B cell (primary cell): ENCODE measurements around the gene ZNF189. TPM values are rescaled to one million over a fixed set of nuclear protein-coding genes. Genes with fewer than 3 reads are reported as not detected.

Source experiments
- ATAC-seq: fragments of 200-7000 bp; cut with Tn5 transposase; one replicate; pipeline ENCODE4 v1.10.0; 2021; ENCODE audit warnings: low read depth, mild to moderate bottlenecking, moderate number of reproducible peaks, moderate library complexity
- CTCF ChIA-PET: fragments of 350-600 bp; sonication (Branson Sonifier 250); formaldehyde crosslinking; loops from one replicate; lab custom pipeline; 2021; ENCODE audit warnings: antibody characterized with exemption, inconsistent platforms; lab: Charles Lee
- POLR2A ChIA-PET: fragments of 350-600 bp; sonication (Branson Sonifier 250); formaldehyde crosslinking; loops from one replicate; lab custom pipeline; 2021; ENCODE audit warnings: antibody characterized with exemption; lab: Charles Lee
- DNase-seq: peaks from one replicate; pipeline ENCODE4 v3.0.0; 2013
- H2AFZ ChIP-seq: 2 replicates; pipeline ENCODE4 v1.6.1; 2012; ENCODE audit warnings: mild to moderate bottlenecking, low read depth, low read length; ENCODE audit not compliant: insufficient read depth, poor library complexity, severe bottlenecking
- H3K27ac ChIP-seq, 2 donors: 1 replicate in 1 of 2; 2 replicates in 1 of 2; pipeline ENCODE4 v1.5.1; 2012 to 2013; ENCODE audit warnings: low read length in 2 of 2, mild to moderate bottlenecking in 2 of 2, moderate library complexity in 1 of 2
- H3K27me3 ChIP-seq, 4 experiments: fragments of 200-600 bp in 1 of 4; sonication (generic) in 1 of 4; replicated peaks in 1 of 4; 1 replicate in 2 of 4; 2 replicates in 2 of 4; pipeline versions ENCODE4 v1.6.1 to v1.7.0; 2013 to 2016; ENCODE audit warnings: low read length in 3 of 4, mild to moderate bottlenecking in 2 of 4, mixed read lengths in 1 of 4, moderate library complexity in 1 of 4; ENCODE audit not compliant: insufficient read depth in 4 of 4, control insufficient read depth in 3 of 4; ENCODE audit errors: control extremely low read depth in 1 of 4
- H3K36me3 ChIP-seq, 2 experiments: replicated peaks in 1 of 2; 1 replicate in 1 of 2; 2 replicates in 1 of 2; pipeline versions ENCODE4 v1.6.1 to v1.7.1; 2013; ENCODE audit warnings: low read length in 1 of 2; ENCODE audit not compliant: insufficient read depth in 2 of 2, control insufficient read depth in 1 of 2; ENCODE audit errors: control extremely low read depth in 1 of 2, extremely low read depth in 1 of 2
- H3K4me1 ChIP-seq, 2 donors: fragments of 200-600 bp in 1 of 2; sonication (generic) in 1 of 2; 1 replicate in 1 of 2; 2 replicates in 1 of 2; pipeline versions ENCODE4 v1.5.1 to v1.6.1; 2013 to 2017; ENCODE audit warnings: low read length in 2 of 2; ENCODE audit not compliant: control insufficient read depth in 2 of 2, insufficient read depth in 2 of 2
- H3K4me2 ChIP-seq: replicated peaks from 2 replicates; pipeline ENCODE3; 2012; ENCODE audit warnings: mild to moderate bottlenecking, low read depth, low read length; ENCODE audit not compliant: poor library complexity, severe bottlenecking
- H3K4me3 ChIP-seq, 5 experiments: fragments of 200-600 bp in 1 of 5; sonication (generic) in 1 of 5; 1 replicate in 3 of 5; 2 replicates in 2 of 5; pipeline versions ENCODE4 v1.5.1 to v1.7.0; 2011 to 2016; ENCODE audit warnings: low read length in 4 of 5, mild to moderate bottlenecking in 4 of 5, low read depth in 2 of 5, control low read depth in 1 of 5, moderate library complexity in 1 of 5; ENCODE audit not compliant: insufficient read depth in 1 of 5; ENCODE audit errors: control extremely low read depth in 1 of 5, extremely low read depth in 1 of 5
- H3K79me2 ChIP-seq: fragments of 200-600 bp; sonication (generic); one replicate; pipeline ENCODE4 v1.6.0; 2016; ENCODE audit warnings: low read length; ENCODE audit not compliant: control insufficient read depth, insufficient read depth
- H3K9ac ChIP-seq: fragments of 200-600 bp; sonication (generic); 2 replicates; pipeline ENCODE4 v1.6.1; 2017; ENCODE audit warnings: mild to moderate bottlenecking, low read length, moderate library complexity
- H3K9me3 ChIP-seq, 3 donors: one replicate each; pipeline versions ENCODE4 v1.6.1 to v1.7.1; 2013; ENCODE audit warnings: low read length in 2 of 3; ENCODE audit not compliant: control insufficient read depth in 2 of 3, insufficient read depth in 1 of 3; ENCODE audit errors: control extremely low read depth in 1 of 3
- H4K20me1 ChIP-seq: 2 replicates; pipeline ENCODE4 v1.6.0; 2012; ENCODE audit warnings: mild to moderate bottlenecking, low read length; ENCODE audit not compliant: insufficient read depth, control insufficient read depth, poor library complexity, severe bottlenecking
- H3K27ac Mint-ChIP-seq: one replicate; pipeline ENCODE4 v1.8.0; 2021; ENCODE audit warnings: mixed read lengths
- H3K27me3 Mint-ChIP-seq: one replicate; pipeline ENCODE4 v1.8.0; 2021; ENCODE audit warnings: mixed read lengths
- H3K4me1 Mint-ChIP-seq: one replicate; pipeline ENCODE4 v1.8.0; 2021; ENCODE audit warnings: mixed read lengths
- H3K4me3 Mint-ChIP-seq: one replicate; pipeline ENCODE4 v1.8.0; 2021; ENCODE audit warnings: mixed read lengths
- H3K9me3 Mint-ChIP-seq: one replicate; pipeline ENCODE4 v1.8.0; 2022; ENCODE audit warnings: mixed read lengths; ENCODE audit not compliant: insufficient read depth
- CTCF ChIP-seq: fragments of 200-600 bp; IDR thresholded peaks from one replicate; pipeline ENCODE4 v1.8.0; 2022; ENCODE audit warnings: antibody characterized with exemption, mild to moderate bottlenecking
- EZH2 ChIP-seq: IDR thresholded peaks from 2 replicates; pipeline ENCODE4 v1.6.1; 2012; ENCODE audit warnings: borderline replicate concordance, low read depth, mild to moderate bottlenecking, moderate library complexity, low read length; ENCODE audit not compliant: insufficient read depth, poor library complexity, severe bottlenecking
- WGBS: methylation state at CpG from one replicate; pipeline ENCODE4 v1.1.5; 2013; ENCODE audit warnings: missing lambda C conversion rate; ENCODE audit not compliant: insufficient coverage; 5-methylcytosine and 5-hydroxymethylcytosine counted together
- intact Hi-C: fragments of 100-400 bp; cut with micrococcal nuclease; formaldehyde crosslinking; loops from one replicate; pipeline ENCODE4 v1.10.0; 2022
- polyA plus RNA-seq: library from polyadenylated mRNA; depleted of rRNA; stranded (reverse); fragments of >200 nt; gene quantifications from 2 replicates; pipeline ENCODE4 v1.2.3, GENCODE V29; 2012
- total RNA-seq, 2 donors: library from RNA; stranded (reverse); fragments of 120-200 nt in 1 of 2; gene quantifications; 1 replicate in 1 of 2; 2 replicates in 1 of 2; pipeline versions ENCODE4 v1.2.3 to v1.2.4, GENCODE V29; 2013 to 2022

The ZNF189 gene
- total and polyA plus RNA-seq, 2 donors (not counting 1 experiment from before 2014, with no cell fraction given) = 4.0 to 25.7 TPM

DNA sequence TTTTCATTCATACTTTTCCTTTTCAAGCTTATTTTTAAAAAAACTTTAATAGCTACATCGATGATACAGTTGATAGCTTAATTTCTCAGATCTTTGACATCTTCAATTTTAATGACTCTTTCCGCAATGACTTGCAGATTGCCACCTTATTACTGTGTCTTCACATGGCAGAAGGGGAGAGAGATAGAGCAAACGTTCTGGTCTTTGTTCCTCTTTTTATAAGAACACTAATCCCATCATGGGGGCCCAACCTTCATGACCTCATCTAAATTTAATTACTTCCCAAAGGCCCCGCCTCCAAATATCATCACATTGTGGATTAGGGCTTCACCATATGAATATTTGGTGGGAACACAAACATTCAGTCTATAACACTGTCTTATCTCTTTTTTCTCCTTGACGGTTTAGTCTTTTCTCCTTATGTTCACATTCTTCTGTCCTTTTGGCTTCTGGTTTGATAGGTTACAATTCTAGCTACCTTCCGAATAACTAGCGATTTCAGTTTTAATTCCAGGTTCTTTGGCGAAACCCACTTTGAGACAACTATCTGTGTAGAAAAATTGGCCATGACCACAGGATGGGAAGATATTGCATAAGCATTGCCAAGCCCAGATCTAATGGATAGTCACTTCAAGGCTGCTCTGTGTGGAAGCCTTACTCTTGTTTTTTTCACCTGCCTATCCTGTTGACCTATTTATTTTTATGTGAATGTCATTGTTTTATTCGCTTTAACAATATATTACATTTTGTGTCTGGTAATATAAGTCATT, 5.0 kb downstream of the ZNF189 start:
- intact Hi-C loops = no loop called here
- H3K79me2 ChIP-seq = peaks cover 40% of the 10 kb centered on the region
- Mint-ChIP-seq H3K4me3 (no peak overlapping the region), H3K27me3 (no peaks in the 10 kb centered on the region), H3K27ac (no peak overlapping the region), H3K9me3 (peaks cover 28% of the 10 kb centered on the region), H3K4me1 (peaks cover 34% of the 10 kb centered on the region)
- H3K9me3 ChIP-seq = peaks cover 9 to 23% (median 21%) of the 10 kb centered on the region in 3 donors
- TF ChIP-seq CTCF (no peak), EZH2 (no peak)
- CTCF ChIA-PET = no interaction called here
- H3K36me3 ChIP-seq = peaks cover 31 to 76% of the 10 kb centered on the region in 2 experiments
- H2AFZ ChIP-seq = no peak overlapping the region
- H3K27me3 ChIP-seq = no peaks in the 10 kb centered on the region
- POLR2A ChIA-PET = no interaction called here
- 83% methylated on average over 3 of the region's 9 CpGs for WGBS
- no peak for ATAC-seq
- H3K27ac ChIP-seq = no peak overlapping the region
- no peak for DNase-seq
- H3K4me3 ChIP-seq = no peak overlapping the region
- H3K9ac ChIP-seq = no peak overlapping the region
- peaks cover 14 to 16% of the 10 kb centered on the region in 2 donors for H3K4me1 ChIP-seq
- H3K4me2 ChIP-seq = no peak overlapping the region
- H4K20me1 ChIP-seq = no peaks in the 10 kb centered on the region
